ENCODE results near the gene ARMC9. TPM values are rescaled to one million over a fixed set of nuclear protein-coding genes. Genes with fewer than 3 reads are reported as not detected.

ARMC9 gene
- total RNA-seq, 2 donors from 2014 or later = 41.7 to 51.5 TPM

DNA sequence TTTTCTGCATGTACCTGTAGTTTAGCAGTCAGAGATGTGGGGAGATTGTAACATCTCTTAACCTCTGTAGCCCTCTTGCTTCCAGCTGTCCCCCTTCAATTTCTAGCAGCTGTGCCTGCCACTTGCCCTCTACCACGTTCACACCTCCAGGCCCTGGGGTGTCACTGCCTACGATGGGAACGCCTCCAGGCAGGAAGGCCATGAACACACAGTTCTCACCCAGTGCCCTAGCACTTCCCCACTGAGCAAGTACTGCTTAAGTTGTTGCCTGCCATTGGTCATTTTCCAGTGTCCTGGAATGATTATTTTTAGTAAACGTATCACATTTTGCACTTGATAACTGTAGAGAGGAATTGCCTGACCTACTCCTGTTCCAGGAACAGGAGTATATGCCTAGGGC lies 120.0 kb downstream of the ARMC9 start:
- Mint-ChIP-seq H3K27ac (no peak overlapping the region), H3K4me3 (no peak overlapping the region), H3K36me3 (ENCODE audit: low read depth) (peaks cover 21% of the 10 kb centered on the region), H3K9me3 (peaks cover 10% of the 10 kb centered on the region), H3K27me3 (ENCODE audit: insufficient read depth) (no peaks in the 10 kb centered on the region), H3K4me1 (peaks cover 9% of the 10 kb centered on the region)
- peaks cover 21% of the 10 kb centered on the region for H3K9me3 ChIP-seq (ENCODE audit: control insufficient read depth, low read length)
- no peak for TF ChIP-seq CTCF (conservative IDR thresholded peaks at IDR 0.05)
- H3K27me3 ChIP-seq (ENCODE audit: control insufficient read depth, insufficient read depth, low read length, poor library complexity, severe bottlenecking) = no peaks in the 10 kb centered on the region
- WGBS, 2 experiments (ENCODE audit: insufficient coverage in 1 of 2, insufficient read length in 1 of 2) = 87 to 90% methylated on average over 4 of the region's 4 CpGs
- H3K27ac ChIP-seq (ENCODE audit: low read depth, low read length) = no peak overlapping the region
- DNase-seq = no peak
- H3K9ac ChIP-seq (ENCODE audit: extremely low read depth, low read length, poor library complexity, severe bottlenecking) = no peak overlapping the region
- H3K4me1 ChIP-seq (ENCODE audit: control insufficient read depth, insufficient read depth, low read length) = peaks cover 6% of the 10 kb centered on the region
- peaks cover 3% of the 10 kb centered on the region for H3K36me3 ChIP-seq (ENCODE audit: control insufficient read depth, insufficient read depth, low read length)
- H3K4me3 ChIP-seq (ENCODE audit: low read length) = no peak overlapping the region

DNA sequence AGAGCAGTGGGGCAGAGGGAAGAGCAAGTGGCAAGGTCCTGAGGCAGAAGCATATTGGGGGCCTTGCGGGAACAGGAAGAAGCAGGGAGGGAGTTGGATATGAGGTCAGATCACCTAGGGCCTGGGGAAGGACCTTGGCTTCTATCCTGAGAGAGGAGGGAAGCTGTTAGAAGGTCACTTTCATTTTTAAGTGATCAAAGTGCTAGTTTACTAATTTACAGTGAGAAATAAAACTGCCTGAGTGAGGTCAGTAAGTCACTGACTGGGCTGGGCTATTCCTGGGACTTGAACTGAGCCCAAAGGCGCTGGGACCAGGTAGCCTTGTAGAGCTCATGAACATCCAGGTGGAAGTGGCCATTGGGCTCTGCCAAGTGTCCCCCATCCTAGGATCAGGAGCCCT lies 120.5 kb downstream of the ARMC9 start:
- H3K4me3 ChIP-seq (ENCODE audit: low read length) = no peak overlapping the region
- Mint-ChIP-seq H3K36me3 (ENCODE audit: low read depth) (peaks cover 21% of the 10 kb centered on the region), H3K9me3 (peaks cover 10% of the 10 kb centered on the region), H3K27me3 (ENCODE audit: insufficient read depth) (no peaks in the 10 kb centered on the region), H3K4me1 (peaks cover 9% of the 10 kb centered on the region), H3K4me3 (no peak overlapping the region), H3K27ac (no peak overlapping the region)
- H3K36me3 ChIP-seq (ENCODE audit: control insufficient read depth, insufficient read depth, low read length) = peaks cover 3% of the 10 kb centered on the region
- no peak for TF ChIP-seq CTCF (conservative IDR thresholded peaks at IDR 0.05)
- no peak for DNase-seq
- no peaks in the 10 kb centered on the region for H3K27me3 ChIP-seq (ENCODE audit: control insufficient read depth, insufficient read depth, low read length, poor library complexity, severe bottlenecking)
- H3K9ac ChIP-seq (ENCODE audit: extremely low read depth, low read length, poor library complexity, severe bottlenecking) = no peak overlapping the region
- H3K9me3 ChIP-seq (ENCODE audit: control insufficient read depth, low read length) = peaks cover 21% of the 10 kb centered on the region
- peaks cover 7% of the 10 kb centered on the region for H3K4me1 ChIP-seq (ENCODE audit: control insufficient read depth, insufficient read depth, low read length)
- 64 to 65% methylated on average over 2 of the region's 2 CpGs for WGBS, 2 experiments (ENCODE audit: insufficient coverage in 1 of 2, insufficient read length in 1 of 2)
- no peak overlapping the region for H3K27ac ChIP-seq (ENCODE audit: low read depth, low read length)

GRCh38 chr2:231319867-231320266 lies 121.4 kb downstream of the ARMC9 start:
- Histone ChIP-seq H3K9me3 (ENCODE audit: control insufficient read depth, low read length) (peaks cover 21% of the 10 kb centered on the region), H3K27me3 (ENCODE audit: control insufficient read depth, insufficient read depth, low read length, poor library complexity, severe bottlenecking) (no peaks in the 10 kb centered on the region), H3K9ac (ENCODE audit: extremely low read depth, low read length, poor library complexity, severe bottlenecking) (no peak overlapping the region), H3K36me3 (ENCODE audit: control insufficient read depth, insufficient read depth, low read length) (no peaks in the 10 kb centered on the region), H3K4me3 (ENCODE audit: low read length) (no peak overlapping the region), H3K27ac (ENCODE audit: low read depth, low read length) (no peak overlapping the region), H3K4me1 (ENCODE audit: control insufficient read depth, insufficient read depth, low read length) (peaks cover 7% of the 10 kb centered on the region)
- Mint-ChIP-seq H3K27me3 (ENCODE audit: insufficient read depth) (no peaks in the 10 kb centered on the region), H3K36me3 (ENCODE audit: low read depth) (peaks cover 15% of the 10 kb centered on the region), H3K9me3 (peaks cover 10% of the 10 kb centered on the region), H3K4me1 (peaks cover 9% of the 10 kb centered on the region), H3K27ac (no peak overlapping the region), H3K4me3 (no peak overlapping the region)
- WGBS, 2 experiments (ENCODE audit: insufficient coverage in 1 of 2, insufficient read length in 1 of 2) = 86% methylated on average over 1 of the region's 1 CpG; no CpG with 5 or more reads in 1 of the 2 experiments
- DNase-seq = no peak
- no peak for TF ChIP-seq CTCF (conservative IDR thresholded peaks at IDR 0.05)
